Measurements from ENCODE around the gene PNN. TPM values are rescaled to one million over a fixed set of nuclear protein-coding genes. Genes with fewer than 3 reads are reported as not detected.

PNN gene
- total RNA-seq, 1 experiment from 2014 or later: 167 TPM

DNA sequence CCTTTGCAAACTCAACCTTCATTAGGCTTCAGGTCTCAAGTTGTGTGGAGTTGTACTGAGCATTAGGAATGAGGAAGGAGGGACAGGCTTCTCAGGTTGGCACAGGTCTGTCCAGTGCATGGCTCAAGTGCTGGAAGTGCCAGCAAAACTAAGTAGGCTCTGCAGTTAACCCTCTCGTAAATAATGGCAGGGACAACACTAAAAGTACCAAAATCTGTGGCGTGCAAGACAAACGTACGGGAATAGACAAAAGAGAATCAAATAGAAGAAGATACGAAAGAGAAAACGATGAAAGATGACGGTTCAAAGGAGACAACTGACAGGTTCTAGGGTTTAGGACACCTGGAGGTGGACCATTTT, 5.5 kb upstream of the PNN start:
- H2AK5ac ChIP-seq (ENCODE audit: insufficient read length, low read length): no peak overlapping the region
- peaks cover 9% of the 10 kb centered on the region for H3K23me2 ChIP-seq (ENCODE audit: insufficient read length, low read depth, low read length, poor library complexity, severe bottlenecking)
- no peak overlapping the region for H3K18ac ChIP-seq (ENCODE audit: insufficient read length, low read depth, low read length)
- H3T11ph ChIP-seq (ENCODE audit: low read length): no peak overlapping the region
- no peak for DNase-seq
- Mint-ChIP-seq H3K27me3 (ENCODE audit: low read depth) (no peaks in the 10 kb centered on the region; the same call in 1 of the 2 replicates), H3K4me3 (peak overlapping the region; percentile 84 to 89), H3K27ac (peak overlapping the region; percentile 99 to 100 (median 100); a peak in 6 of 7 replicates), H3K9me3 (no peaks in the 10 kb centered on the region), H3K4me1 (peaks cover 20 to 22% of the 10 kb centered on the region in 2 experiments), H3K36me3 (ENCODE audit: insufficient read depth in 1 of 3, low read depth in 3 of 3) (peaks cover 0 to 10% (median 3%) of the 10 kb centered on the region in 3 experiments; a peak in 4 of 7 replicates)
- no peak overlapping the region for H2BK15ac ChIP-seq (ENCODE audit: low read depth, low read length)
- H4K20me1 ChIP-seq (ENCODE audit: control insufficient read depth, insufficient read depth, insufficient read length): no peaks in the 10 kb centered on the region
- H2BK120ac ChIP-seq (ENCODE audit: low read depth, low read length, poor library complexity, severe bottlenecking): no peak overlapping the region
- H3K79me1 ChIP-seq (ENCODE audit: insufficient read depth, low read depth, low read length, poor library complexity, severe bottlenecking): no peaks in the 10 kb centered on the region
- no peak overlapping the region for H4K5ac ChIP-seq (ENCODE audit: insufficient read length, low read depth, low read length)
- H2BK12ac ChIP-seq (ENCODE audit: insufficient read length, low read depth, low read length): no peak overlapping the region
- WGBS (ENCODE audit: extremely low coverage, insufficient read length, low lambda C conversion rate): no CpG with 5 or more reads among the region's 7 CpGs
- peak overlapping the region; percentile 98 for H3K9ac ChIP-seq (ENCODE audit: extremely low read depth, insufficient read length, low read length)
- H3K27me3 ChIP-seq (ENCODE audit: insufficient read depth, low read length): no peaks in the 10 kb centered on the region
- no peaks in the 10 kb centered on the region for H3K9me3 ChIP-seq (ENCODE audit: control insufficient read depth, low read depth, low read length)
- peak overlapping the region; percentile 74 for H3K4me2 ChIP-seq (ENCODE audit: insufficient read depth, insufficient read length, low read length)
- H2AFZ ChIP-seq (ENCODE audit: low read length): no peak overlapping the region
- peak overlapping the region; percentile 89 for H3K27ac ChIP-seq (ENCODE audit: insufficient read length, low read depth, low read length)
- H3K79me2 ChIP-seq (ENCODE audit: insufficient read depth, low read length): no peaks in the 10 kb centered on the region
- no peak overlapping the region for H2BK5ac ChIP-seq (ENCODE audit: insufficient read length, low read length)
- no peak overlapping the region for H4K91ac ChIP-seq (ENCODE audit: insufficient read length, low read depth, low read length)
- no peak overlapping the region for H2BK20ac ChIP-seq (ENCODE audit: low read depth, low read length, poor library complexity, severe bottlenecking)
- no peak overlapping the region for H3K14ac ChIP-seq (ENCODE audit: insufficient read depth, low read length)
- no peak overlapping the region for H3K56ac ChIP-seq (ENCODE audit: insufficient read length, low read depth, low read length)
- H3K4me1 ChIP-seq (ENCODE audit: insufficient read depth, low read length): no peaks in the 10 kb centered on the region
- TF ChIP-seq, protein P1, sequence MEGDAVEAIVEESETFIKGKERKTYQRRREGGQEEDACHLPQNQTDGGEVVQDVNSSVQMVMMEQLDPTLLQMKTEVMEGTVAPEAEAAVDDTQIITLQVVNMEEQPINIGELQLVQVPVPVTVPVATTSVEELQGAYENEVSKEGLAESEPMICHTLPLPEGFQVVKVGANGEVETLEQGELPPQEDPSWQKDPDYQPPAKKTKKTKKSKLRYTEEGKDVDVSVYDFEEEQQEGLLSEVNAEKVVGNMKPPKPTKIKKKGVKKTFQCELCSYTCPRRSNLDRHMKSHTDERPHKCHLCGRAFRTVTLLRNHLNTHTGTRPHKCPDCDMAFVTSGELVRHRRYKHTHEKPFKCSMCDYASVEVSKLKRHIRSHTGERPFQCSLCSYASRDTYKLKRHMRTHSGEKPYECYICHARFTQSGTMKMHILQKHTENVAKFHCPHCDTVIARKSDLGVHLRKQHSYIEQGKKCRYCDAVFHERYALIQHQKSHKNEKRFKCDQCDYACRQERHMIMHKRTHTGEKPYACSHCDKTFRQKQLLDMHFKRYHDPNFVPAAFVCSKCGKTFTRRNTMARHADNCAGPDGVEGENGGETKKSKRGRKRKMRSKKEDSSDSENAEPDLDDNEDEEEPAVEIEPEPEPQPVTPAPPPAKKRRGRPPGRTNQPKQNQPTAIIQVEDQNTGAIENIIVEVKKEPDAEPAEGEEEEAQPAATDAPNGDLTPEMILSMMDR (conservative IDR thresholded peaks at IDR 0.05): no peak
- no peak overlapping the region for H3K4ac ChIP-seq (ENCODE audit: low read depth, low read length)
- no peak overlapping the region for H4K8ac ChIP-seq (replicated peaks; ENCODE audit: insufficient read length, low read depth, low read length)
- H3K23ac ChIP-seq (ENCODE audit: insufficient read length, low read depth, low read length): no peak overlapping the region

Data from H9 (cell line).